K562 (cell line): ENCODE measurements around the gene TOMM6. TPM values are rescaled to one million over a fixed set of nuclear protein-coding genes. Genes with fewer than 3 reads are reported as not detected.

ENCODE experiments used
- ATAC-seq: fragments of 200-7000 bp; cut with Tn5 transposase; 3 replicates; pipeline ENCODE4 v1.9.1; 2020; ENCODE audit warnings: moderate library complexity
- BruUV-seq: library from RNA; stranded (reverse); fragments of 400-500 nt; replicated peaks from 2 replicates; lab custom pipeline; 2021; lab: Mats Ljungman, UMichigan
- CTCF ChIA-PET: fragments of 300-600 bp; formaldehyde crosslinking; extraction: SDS; loops from one replicate; lab custom pipeline; 2021; ENCODE audit warnings: low intra/inter-chr PET ratio; lab: Yijun Ruan, JAX
- POLR2A ChIA-PET: fragments of 300-600, 350-650 bp; sonication (Branson Sonifier 250); formaldehyde crosslinking; extraction: SDS; loops from one replicate; lab custom pipeline; 2021; ENCODE audit warnings: antibody characterized with exemption, inconsistent platforms; lab: Yijun Ruan, JAX
- DNase-seq, 4 experiments: peaks; one replicate each; pipeline versions ENCODE4 v3.0.0 to v3.0.0-alpha.2; 2011 to 2018; ENCODE audit warnings: low spot score in 3 of 4, mixed read lengths in 3 of 4; ENCODE audit errors: extremely low read depth in 1 of 4
- FAIRE-seq: peaks from 2 replicates; lab custom pipeline; 2011; peaks lifted over from hg19 to GRCh38; lab: Jason Lieb, UNC
- H2AFZ ChIP-seq: 2 replicates; pipeline ENCODE4 v1.6.0; 2011; ENCODE audit warnings: low read depth, low read length, control low read depth, inconsistent platforms
- H3K27ac ChIP-seq: fragments of 200-600 bp; 3 replicates; pipeline ENCODE4 v1.8.0; 2011; ENCODE audit warnings: low read depth, mild to moderate bottlenecking, control low read depth, inconsistent platforms, low read length, moderate library complexity, mixed read lengths; ENCODE audit errors: extremely low read depth
- H3K27me3 ChIP-seq, 2 experiments: fragments of 300-600 bp in 1 of 2; 2 replicates in 1 of 2; 3 replicates in 1 of 2; pipeline versions ENCODE4 v1.6.0 to v1.8.0; 2011; ENCODE audit warnings: inconsistent platforms in 2 of 2, low read length in 2 of 2, mild to moderate bottlenecking in 1 of 2, mixed read lengths in 1 of 2, moderate library complexity in 1 of 2; ENCODE audit not compliant: control insufficient read depth in 2 of 2, insufficient read depth in 2 of 2
- H3K36me3 ChIP-seq: fragments of 300-600 bp; 3 replicates; pipeline ENCODE4 v1.8.0; 2011; ENCODE audit warnings: mild to moderate bottlenecking, low read length, inconsistent platforms; ENCODE audit not compliant: control insufficient read depth, insufficient read depth
- H3K4me1 ChIP-seq, 2 experiments: fragments of 200-600 bp in 1 of 2; replicated peaks in 1 of 2; 2 replicates in 1 of 2; 3 replicates in 1 of 2; pipeline versions ENCODE4 v1.5.1 to v1.8.0; 2011; ENCODE audit warnings: inconsistent platforms in 2 of 2, low read length in 2 of 2, mild to moderate bottlenecking in 1 of 2, mixed read lengths in 1 of 2, moderate library complexity in 1 of 2; ENCODE audit not compliant: control insufficient read depth in 2 of 2, insufficient read depth in 2 of 2
- H3K4me2 ChIP-seq: 2 replicates; pipeline ENCODE4 v1.6.1; 2011; ENCODE audit warnings: low read length, control low read depth, inconsistent platforms, mixed read lengths; ENCODE audit not compliant: insufficient read depth
- H3K4me3 ChIP-seq: fragments of 200-600 bp; sonication (generic), shearing (Covaris generic); 2 replicates; pipeline ENCODE4 v1.5.1; 2016; ENCODE audit warnings: control low read depth, inconsistent platforms
- H3K79me2 ChIP-seq: fragments of 200-600 bp; 3 replicates; pipeline ENCODE4 v1.8.0; 2011; ENCODE audit warnings: low read length, inconsistent platforms; ENCODE audit not compliant: control insufficient read depth, insufficient read depth
- H3K9ac ChIP-seq, 2 experiments: 2 replicates each; pipeline versions ENCODE4 v1.6.0 to v1.6.1; 2011; ENCODE audit warnings: low read depth in 2 of 2, low read length in 2 of 2, control low read depth in 1 of 2, inconsistent platforms in 1 of 2, mild to moderate bottlenecking in 1 of 2, mixed read lengths in 1 of 2; ENCODE audit not compliant: insufficient read depth in 1 of 2
- H3K9me1 ChIP-seq: one replicate; pipeline ENCODE4 v1.6.0; 2011; ENCODE audit warnings: inconsistent platforms, mild to moderate bottlenecking, low read length, moderate library complexity; ENCODE audit not compliant: control insufficient read depth, insufficient read depth
- H3K9me3 ChIP-seq: replicated peaks from 2 replicates; pipeline ENCODE4 v1.5.1; 2011; ENCODE audit warnings: low read depth, low read length, inconsistent platforms; ENCODE audit not compliant: control insufficient read depth, insufficient read depth
- H4K20me1 ChIP-seq: replicated peaks from 2 replicates; pipeline ENCODE4 v1.6.1; 2011; ENCODE audit warnings: low read length, inconsistent platforms, mixed read lengths; ENCODE audit not compliant: control insufficient read depth, insufficient read depth
- BRF1 ChIP-seq: IDR thresholded peaks from 3 replicates; pipeline ENCODE4 v1.6.1; 2011; ENCODE audit warnings: borderline replicate concordance, mild to moderate bottlenecking; ENCODE audit not compliant: insufficient read length; ENCODE audit errors: extremely low read depth
- CREM ChIP-seq: IDR thresholded peaks from 2 replicates; pipeline ENCODE4 v1.6.1; 2014; ENCODE audit warnings: antibody characterized with exemption, low read depth
- ESRRA ChIP-seq: fragments of 450-650 bp; IDR thresholded peaks from 2 replicates; pipeline ENCODE4 v1.6.1; 2014; ENCODE audit warnings: low read depth, mild to moderate bottlenecking, moderate library complexity, borderline replicate concordance
- ETV1 ChIP-seq: fragments of 450-650 bp; conservative IDR thresholded peaks from 2 replicates; pipeline ENCODE4 v1.6.1; 2016; ENCODE audit warnings: missing genetic modification characterization, control low read depth, low read depth, missing compliant biosample characterization
- FIP1L1 ChIP-seq: fragments of 200-400 bp; formaldehyde crosslinking; IDR thresholded peaks from 2 replicates; pipeline ENCODE4 v1.6.1; 2018; ENCODE audit warnings: mild to moderate bottlenecking, low read depth, low read length; ENCODE audit not compliant: poor library complexity, severe bottlenecking
- HOMEZ ChIP-seq: fragments of 250-450 bp; sonication (Bioruptor Pico); IDR thresholded peaks from 2 replicates; pipeline ENCODE4 v1.4.0; 2020; ENCODE audit warnings: mild to moderate bottlenecking, moderate library complexity
- KLF6 ChIP-seq: fragments of 250-450 bp; sonication (Bioruptor Pico); IDR thresholded peaks from 2 replicates; pipeline ENCODE4 v1.4.0; 2020; ENCODE audit warnings: mild to moderate bottlenecking, moderate library complexity, borderline replicate concordance
- NCOA6 ChIP-seq: fragments of 450-650 bp; IDR thresholded peaks from 2 replicates; pipeline ENCODE4 v1.6.1; 2017; ENCODE audit warnings: mild to moderate bottlenecking
- PYGO2 ChIP-seq: fragments of 450-650 bp; IDR thresholded peaks from 2 replicates; pipeline ENCODE4 v1.6.1; 2016; ENCODE audit warnings: mild to moderate bottlenecking, missing genetic modification characterization, moderate library complexity, missing compliant biosample characterization
- RBM17 ChIP-seq: fragments of 200-400 bp; formaldehyde crosslinking; IDR thresholded peaks from 2 replicates; pipeline ENCODE4 v1.6.1; 2017; ENCODE audit warnings: low read depth, mild to moderate bottlenecking, low read length, borderline replicate concordance
- RNF219 ChIP-seq: fragments of 250-450 bp; sonication (Bioruptor Pico); IDR thresholded peaks from 2 replicates; pipeline ENCODE4 v1.5.0; 2022; ENCODE audit warnings: mild to moderate bottlenecking
- SMAD2 ChIP-seq: fragments of 150-350 bp; IDR thresholded peaks from 2 replicates; pipeline ENCODE4 v1.6.1; 2014; ENCODE audit warnings: low read depth, mild to moderate bottlenecking, low read length
- SNRNP70 ChIP-seq: fragments of 200-400 bp; formaldehyde crosslinking; optimal IDR thresholded peaks from 2 replicates; pipeline ENCODE3; 2017; ENCODE audit warnings: low read depth, low read length
- YBX1 ChIP-seq: fragments of 450-650 bp; IDR thresholded peaks from 2 replicates; pipeline ENCODE4 v1.7.1; 2016; ENCODE audit warnings: mild to moderate bottlenecking
- ZKSCAN3 ChIP-seq: fragments of 250-450 bp; sonication (Bioruptor Pico); IDR thresholded peaks from 2 replicates; pipeline ENCODE4 v1.4.0; 2020
- ZNF143 ChIP-seq: sonication (generic); formaldehyde crosslinking; IDR thresholded peaks from 2 replicates; pipeline ENCODE4 v1.9.0; 2022; ENCODE audit warnings: mild to moderate bottlenecking, missing genetic modification reagents
- ZNF511 ChIP-seq: sonication (generic); formaldehyde crosslinking; IDR thresholded peaks from 2 replicates; pipeline ENCODE4 v1.8.0; 2022; ENCODE audit warnings: mild to moderate bottlenecking, missing genetic modification reagents
- ZNF785 ChIP-seq: fragments of 250-450 bp; sonication (Bioruptor Pico); IDR thresholded peaks from 2 replicates; pipeline ENCODE4 v1.4.0; 2020; ENCODE audit warnings: mild to moderate bottlenecking
- WGBS: fragments of 100-300 bp; shearing (Covaris generic); methylation state at CpG from one replicate; pipeline ENCODE4 v1.1.6; 2016; ENCODE audit warnings: low coverage, mixed read lengths; ENCODE audit not compliant: insufficient coverage; ENCODE audit errors: missing lambda C conversion rate; 5-methylcytosine and 5-hydroxymethylcytosine counted together
- in situ Hi-C: fragments of 300-500 bp; cut with MboI; formaldehyde crosslinking; loops from 4 replicates; pipeline ENCODE4 v1.15.0; 2018; ENCODE audit warnings: inconsistent platforms, mixed read lengths
- intact Hi-C: fragments of 100-400 bp; cut with micrococcal nuclease; formaldehyde crosslinking; loops from 2 replicates; pipeline ENCODE4 v1.14.2; 2022
- polyA plus RNA-seq, 8 experiments: library from polyadenylated mRNA; depleted of rRNA in 4 of 8; stranded (reverse) in 5 of 8; unstranded in 3 of 8; fragments of >200 nt; fragmentation: Nextera tagmentation in 2 of 8; fragmentation: Illumina TruSeq in 1 of 8; extraction: Ambion mirVana in 2 of 8; extraction: Trizol in 1 of 8; gene quantifications; 2 replicates each; pipeline versions ENCODE4 v1.2.1 to v1.2.3, GENCODE V29; 2011 to 2014; ENCODE audit warnings: inconsistent platforms in 1 of 8, missing spikeins in 1 of 8
- total RNA-seq, 7 experiments: library from RNA; depleted of rRNA in 6 of 7; stranded (reverse); fragments of >200 nt in 6 of 7; fragmentation: Illumina TruSeq in 2 of 7; extraction: Trizol in 2 of 7; gene quantifications; 2 replicates each; pipeline versions ENCODE4 v1.2.1 to v1.2.3, GENCODE V29; 2011 to 2021; ENCODE audit warnings: low replicate concordance in 1 of 7

Gene TOMM6
- total and polyA plus RNA-seq, 9 of the 15 experiments (the other 6 are each of a cell fraction or from before 2014, with no cell fraction given), result 380 to 2,097 (median 1,065) TPM

GRCh38 chr6:41786451-41787218, 859 bp upstream of the TOMM6 start:
- DNase-seq (peak; percentile 91 to 96 (median 94)), ATAC-seq (peak; percentile 92), FAIRE-seq (no peak)
- CTCF ChIA-PET, result interaction anchor here (0.6 to 3.0 kb wide), 12 partner anchors 52 to 481 kb away, joined by 3 to 17 read pairs (median 4); partner anchors contain the start of genes BYSL, MED20, TAF8 and TFEB
- POLR2A ChIA-PET, result interaction anchor here (0.6 to 7.1 kb wide), 27 partner anchors 10 to 1093 kb away, joined by 3 to 37 read pairs (median 4); partner anchors contain the start of genes BYSL, MED20, RPL7L1 and TAF8
- Histone ChIP-seq H3K27ac (peak overlapping the region; percentile 93), H2AFZ (peak overlapping the region; percentile 94), H3K9me3 (no peaks in the 10 kb centered on the region), H3K9me1 (no peaks in the 10 kb centered on the region), H3K36me3 (peaks cover 30% of the 10 kb centered on the region), H4K20me1 (peaks cover 5% of the 10 kb centered on the region; the same call in 1 of the 2 replicates), H3K4me1 (peaks cover 30 to 33% of the 10 kb centered on the region in 2 experiments), H3K4me2 (peak overlapping the region; percentile 99), H3K79me2 (peaks cover 48% of the 10 kb centered on the region), H3K9ac (peak overlapping the region; percentile 96 to 99), H3K4me3 (peak overlapping the region; percentile 87), H3K27me3 (no peaks in the 10 kb centered on the region)
- BruUV-seq, result TSS peak; percentile 89
- under 1% methylated on average over 36 of the region's 58 CpGs for WGBS
- in situ Hi-C loops, result loop anchor here (5.0 to 10.0 kb wide), 3 partner anchors 121 to 438 kb away; no protein-coding TSS in a partner anchor
- intact Hi-C loops, result loop anchor here (1.0 to 5.0 kb wide), 5 partner anchors 61 to 258 kb away; partner anchors contain the start of genes BYSL, MED20 and USP49
- TF ChIP-seq CREM (peak; percentile 71), FIP1L1 (no peak), ZNF785 (no peak), RNF219 (CRISPR knock-in tag) (no peak), RBM17 (no peak), ETV1 (tag) (0 out of 2 replicates have a peak, but pooled peaks have one; percentile 4), SMAD2 (no peak), PYGO2 (tag) (no peak), HOMEZ (CRISPR knock-in tag) (no peak), KLF6 (CRISPR knock-in tag) (0 out of 2 replicates have a peak, but pooled peaks have one; percentile 6), NCOA6 (no peak), BRF1 (no peak), ESRRA (peak; percentile 58; the same call in 1 of the 2 replicates), ZKSCAN3 (no peak), ZNF143 (CRISPR knock-in tag) (no peak), ZNF511 (peak; percentile 35; the same call in 1 of the 2 replicates), YBX1 (no peak), SNRNP70 (peak; percentile 40)
